Spinal cord (tissue), 10 donors: ENCODE results near the gene PLXND1. TPM values are rescaled to one million over a fixed set of nuclear protein-coding genes. Genes with fewer than 3 reads are reported as not detected.

Experiments
- DNase-seq, 6 donors: peaks; one replicate each; pipeline versions ENCODE4 v3.0.0 to v3.0.0-alpha.2; 2013 to 2015; ENCODE audit warnings: low spot score in 6 of 6, low read depth in 4 of 6
- H3K27ac ChIP-seq: one replicate; pipeline ENCODE4 v1.5.1; 2013; ENCODE audit warnings: low read depth, low read length, control low read depth
- H3K27me3 ChIP-seq: one replicate; pipeline ENCODE4 v1.6.1; 2013; ENCODE audit warnings: low read length; ENCODE audit not compliant: control insufficient read depth, insufficient read depth
- H3K36me3 ChIP-seq: one replicate; pipeline ENCODE4 v1.6.1; 2013; ENCODE audit warnings: low read length; ENCODE audit not compliant: control insufficient read depth, insufficient read depth
- H3K4me1 ChIP-seq: one replicate; pipeline ENCODE4 v1.6.1; 2013; ENCODE audit warnings: low read length; ENCODE audit not compliant: control insufficient read depth, insufficient read depth
- H3K4me3 ChIP-seq: one replicate; pipeline ENCODE4 v1.5.1; 2013; ENCODE audit warnings: low read depth, low read length, control low read depth
- H3K9me3 ChIP-seq: one replicate; pipeline ENCODE4 v1.6.1; 2013; ENCODE audit warnings: low read length; ENCODE audit not compliant: control insufficient read depth, insufficient read depth
- WGBS: methylation state at CpG from one replicate; pipeline ENCODE4 v1.1.5; 2013; ENCODE audit warnings: missing lambda C conversion rate; ENCODE audit not compliant: insufficient coverage; 5-methylcytosine and 5-hydroxymethylcytosine counted together
- polyA plus RNA-seq, 2 donors: library from polyadenylated mRNA; unstranded; fragments of 120-200 nt; gene quantifications; one replicate each; pipeline ENCODE4 v1.2.1, GENCODE V29; 2013; ENCODE audit not compliant: insufficient read length in 2 of 2
- total RNA-seq, 2 donors: library from RNA; depleted of rRNA in 1 of 2; stranded (reverse); fragments of 120-200 nt in 1 of 2; fragments of >200 nt in 1 of 2; gene quantifications; one replicate each; pipeline versions ENCODE4 v1.2.3 to v1.2.4, GENCODE V29; 2013 to 2014
- donor health status: healthy.

The PLXND1 gene
- total and polyA plus RNA-seq, 4 donors, result 59.0 to 110 (median 65.9) TPM

GRCh38 chr3:129603991-129604749 is 2.3 kb downstream of the PLXND1 start:
- WGBS, result 78% methylated on average over 8 of the region's 8 CpGs
- Histone ChIP-seq H3K27ac (peak overlapping the region; percentile 21), H3K4me3 (peak overlapping the region; percentile 37), H3K36me3 (no peaks in the 10 kb centered on the region), H3K27me3 (peaks cover 33% of the 10 kb centered on the region), H3K4me1 (peaks cover 78% of the 10 kb centered on the region), H3K9me3 (no peaks in the 10 kb centered on the region)
- no peak for DNase-seq

- Histone ChIP-seq H3K27ac (peak overlapping the region; percentile 21), H3K4me3 (peak overlapping the region; percentile 37), H3K9me3 (no peaks in the 10 kb centered on the region), H3K27me3 (peaks cover 33% of the 10 kb centered on the region), H3K36me3 (no peaks in the 10 kb centered on the region), H3K4me1 (peaks cover 81% of the 10 kb centered on the region)
- 68% methylated on average over 6 of the region's 7 CpGs for WGBS
- no peak for DNase-seq
Measured at GRCh38 chr3:129603561-129603942, 2.9 kb downstream of the PLXND1 start.

- peak overlapping the region; percentile 21 for H3K27ac ChIP-seq
- H3K4me3 ChIP-seq, result peak overlapping the region; percentile 37
- H3K9me3 ChIP-seq, result no peaks in the 10 kb centered on the region
- peaks cover 81% of the 10 kb centered on the region for H3K4me1 ChIP-seq
- DNase-seq, result no peak
- peaks cover 33% of the 10 kb centered on the region for H3K27me3 ChIP-seq
- no peaks in the 10 kb centered on the region for H3K36me3 ChIP-seq
- WGBS, result 79% methylated on average over 11 of the region's 15 CpGs
Measured at GRCh38 chr3:129602730-129603560, 3.5 kb downstream of the PLXND1 start.

- no peaks in the 10 kb centered on the region for H3K36me3 ChIP-seq
- 73% methylated on average over 11 of the region's 11 CpGs for WGBS
- DNase-seq, result no peak
- H3K27me3 ChIP-seq, result peaks cover 29% of the 10 kb centered on the region
- peaks cover 81% of the 10 kb centered on the region for H3K4me1 ChIP-seq
- no peak overlapping the region for H3K27ac ChIP-seq
- no peak overlapping the region for H3K4me3 ChIP-seq
- no peaks in the 10 kb centered on the region for H3K9me3 ChIP-seq
Measured at GRCh38 chr3:129602309-129602708, 4.2 kb downstream of the PLXND1 start.

GRCh38 chr3:129601713-129602112 is 4.8 kb downstream of the PLXND1 start:
- H3K4me3 ChIP-seq, result no peak overlapping the region
- DNase-seq, result no peak
- H3K4me1 ChIP-seq, result peaks cover 82% of the 10 kb centered on the region
- H3K27ac ChIP-seq, result no peak overlapping the region
- WGBS, result 67% methylated on average over 1 of the region's 5 CpGs
- no peaks in the 10 kb centered on the region for H3K9me3 ChIP-seq
- no peaks in the 10 kb centered on the region for H3K36me3 ChIP-seq
- peaks cover 29% of the 10 kb centered on the region for H3K27me3 ChIP-seq

- Histone ChIP-seq H3K9me3 (no peaks in the 10 kb centered on the region), H3K27me3 (peaks cover 20% of the 10 kb centered on the region), H3K27ac (no peak overlapping the region), H3K4me1 (peaks cover 92% of the 10 kb centered on the region), H3K4me3 (no peak overlapping the region), H3K36me3 (no peaks in the 10 kb centered on the region)
- DNase-seq, result no peak
- WGBS, result 70% methylated on average over 2 of the region's 2 CpGs
Measured at GRCh38 chr3:129600348-129600747, 6.1 kb downstream of the PLXND1 start.

GRCh38 chr3:129599607-129600006 is 6.9 kb downstream of the PLXND1 start:
- DNase-seq, result no peak
- Histone ChIP-seq H3K4me3 (no peak overlapping the region), H3K9me3 (no peaks in the 10 kb centered on the region), H3K36me3 (peaks cover 2% of the 10 kb centered on the region), H3K27me3 (peaks cover 15% of the 10 kb centered on the region), H3K4me1 (peaks cover 95% of the 10 kb centered on the region), H3K27ac (no peak overlapping the region)
- WGBS, result 60% methylated on average over 3 of the region's 5 CpGs

GRCh38 chr3:129599073-129599472 is 7.4 kb downstream of the PLXND1 start:
- H3K36me3 ChIP-seq, result peaks cover 2% of the 10 kb centered on the region
- no peak overlapping the region for H3K4me3 ChIP-seq
- no peak overlapping the region for H3K27ac ChIP-seq
- no peaks in the 10 kb centered on the region for H3K9me3 ChIP-seq
- peaks cover 95% of the 10 kb centered on the region for H3K4me1 ChIP-seq
- H3K27me3 ChIP-seq, result peaks cover 10% of the 10 kb centered on the region
- 65% methylated on average over 19 of the region's 19 CpGs for WGBS
- DNase-seq, result no peak

GRCh38 chr3:129598484-129598883 is 8.0 kb downstream of the PLXND1 start:
- peaks cover 4% of the 10 kb centered on the region for H3K27me3 ChIP-seq
- no peaks in the 10 kb centered on the region for H3K9me3 ChIP-seq
- no peak for DNase-seq
- no peak overlapping the region for H3K4me3 ChIP-seq
- H3K36me3 ChIP-seq, result peaks cover 2% of the 10 kb centered on the region
- WGBS, result 84% methylated on average over 11 of the region's 11 CpGs
- H3K27ac ChIP-seq, result no peak overlapping the region
- H3K4me1 ChIP-seq, result peaks cover 95% of the 10 kb centered on the region
